GM18951 (cell line): Measurements from ENCODE around the gene NDUFA3.

Experiments used
- POLR2A ChIP-seq: IDR thresholded peaks from 4 replicates; pipeline ENCODE4 v1.6.1; 2011; ENCODE audit warnings: mild to moderate bottlenecking; ENCODE audit not compliant: insufficient read length, insufficient read depth; ENCODE audit errors: extremely low read depth
- in situ Hi-C: fragments of 300-500 bp; cut with MboI; formaldehyde crosslinking; loops from one replicate; pipeline ENCODE4 v1.12.0; 2022; ENCODE audit warnings: low sequenced_read_pairs, mixed read lengths, inconsistent platforms; ENCODE audit not compliant: unreplicated experiment

Gene NDUFA3

GRCh38 chr19:54121259-54121658 lies 18.6 kb downstream of the NDUFA3 start:
- no peak for TF ChIP-seq POLR2A
- in situ Hi-C loops: no loop called here

- in situ Hi-C loops: no loop called here
Observed at GRCh38 chr19:54123682-54124081, 21.0 kb downstream of the NDUFA3 start.

GRCh38 chr19:54124393-54124792 lies 21.7 kb downstream of the NDUFA3 start:
- in situ Hi-C loops: no loop called here
- no peak for TF ChIP-seq POLR2A

More at GRCh38 chr19:54123682-54124081, 21.0 kb downstream of the NDUFA3 start:
- TF ChIP-seq POLR2A: no peak

GRCh38 chr19:54125713-54126112 lies 23.1 kb downstream of the NDUFA3 start:
- TF ChIP-seq POLR2A: no peak
- in situ Hi-C loops: no loop called here

- in situ Hi-C loops: no loop called here
- TF ChIP-seq POLR2A: no peak
Observed at GRCh38 chr19:54127688-54128440, 25.2 kb downstream of the NDUFA3 start.

GRCh38 chr19:54128441-54128725 lies 25.7 kb downstream of the NDUFA3 start:
- no peak for TF ChIP-seq POLR2A
- in situ Hi-C loops: no loop called here

- in situ Hi-C loops: no loop called here
Observed at GRCh38 chr19:54128796-54129616, 26.4 kb downstream of the NDUFA3 start.

GRCh38 chr19:54129617-54129996 lies 27.0 kb downstream of the NDUFA3 start:
- in situ Hi-C loops: no loop called here
- no peak for TF ChIP-seq POLR2A

More at GRCh38 chr19:54128796-54129616, 26.4 kb downstream of the NDUFA3 start:
- TF ChIP-seq POLR2A: no peak

GRCh38 chr19:54133312-54133956 lies 30.8 kb downstream of the NDUFA3 start:
- TF ChIP-seq POLR2A: no peak
- in situ Hi-C loops: no loop called here

GRCh38 chr19:54133957-54134590 lies 31.4 kb downstream of the NDUFA3 start:
- TF ChIP-seq POLR2A: no peak
- in situ Hi-C loops: no loop called here

- in situ Hi-C loops: no loop called here
- TF ChIP-seq POLR2A: no peak
Observed at GRCh38 chr19:54136086-54136863, 33.6 kb downstream of the NDUFA3 start.

GRCh38 chr19:54136864-54137698 lies 34.4 kb downstream of the NDUFA3 start:
- in situ Hi-C loops: no loop called here
- TF ChIP-seq POLR2A: peak; percentile 85
